CD4-positive, alpha-beta T cell (primary cell): ENCODE results near the gene TCHP. TPM values are rescaled to one million over a fixed set of nuclear protein-coding genes. Genes with fewer than 3 reads are reported as not detected.

Experiments
- ATAC-seq: fragments of 200-7000 bp; cut with Tn5 transposase; one replicate; pipeline ENCODE4 v1.10.0; 2022; ENCODE audit warnings: mild to moderate bottlenecking; ENCODE audit not compliant: poor library complexity
- CTCF ChIA-PET: fragments of 350-600 bp; sonication (Branson Sonifier 250); formaldehyde crosslinking; loops from one replicate; lab custom pipeline; 2021; ENCODE audit warnings: antibody characterized with exemption, inconsistent platforms; lab: Charles Lee
- POLR2A ChIA-PET: fragments of 350-600 bp; sonication (Branson Sonifier 250); formaldehyde crosslinking; loops from one replicate; lab custom pipeline; 2021; ENCODE audit warnings: antibody characterized with exemption, inconsistent platforms; lab: Charles Lee
- DNase-seq, 14 experiments: peaks; one replicate each; pipeline ENCODE4 v3.0.0-alpha.2; 2013 to 2020; ENCODE audit warnings: mixed read lengths in 2 of 14
- H3K27ac ChIP-seq, 2 donors: one replicate each; pipeline versions ENCODE4 v1.5.1 to v1.7.0; 2013; ENCODE audit warnings: low read length in 2 of 2, low read depth in 1 of 2, mild to moderate bottlenecking in 1 of 2
- H3K27me3 ChIP-seq, 2 experiments: 1 replicate in 1 of 2; 2 replicates in 1 of 2; pipeline versions ENCODE4 v1.6.1 to v1.7.0; 2013; ENCODE audit warnings: low read length in 2 of 2, control low read depth in 1 of 2, mild to moderate bottlenecking in 1 of 2, moderate library complexity in 1 of 2; ENCODE audit not compliant: insufficient read depth in 2 of 2, control insufficient read depth in 1 of 2
- H3K36me3 ChIP-seq: one replicate; pipeline ENCODE4 v1.6.1; 2013; ENCODE audit warnings: low read length, control low read depth; ENCODE audit not compliant: insufficient read depth
- H3K4me1 ChIP-seq: one replicate; pipeline ENCODE4 v1.6.1; 2013; ENCODE audit warnings: low read length, control low read depth; ENCODE audit not compliant: insufficient read depth
- H3K4me3 ChIP-seq: one replicate; pipeline ENCODE4 v1.5.1; 2013; ENCODE audit warnings: mild to moderate bottlenecking, low read length, moderate library complexity
- H3K9me3 ChIP-seq, 2 experiments: 1 replicate in 1 of 2; 2 replicates in 1 of 2; pipeline versions ENCODE4 v1.6.1 to v1.7.0; 2013; ENCODE audit warnings: low read length in 2 of 2, mild to moderate bottlenecking in 2 of 2, control low read depth in 1 of 2, moderate library complexity in 1 of 2; ENCODE audit not compliant: control insufficient read depth in 1 of 2, insufficient read depth in 1 of 2
- H3K27ac Mint-ChIP-seq: one replicate; pipeline ENCODE4 v1.8.0; 2020; ENCODE audit warnings: mixed read lengths
- H3K27me3 Mint-ChIP-seq: one replicate; pipeline ENCODE4 v1.8.0; 2021; ENCODE audit warnings: mixed read lengths
- H3K36me3 Mint-ChIP-seq: one replicate; pipeline ENCODE4 v1.8.0; 2021; ENCODE audit warnings: low read depth, mixed read lengths
- H3K4me1 Mint-ChIP-seq: one replicate; pipeline ENCODE4 v1.8.0; 2021; ENCODE audit warnings: low read depth, mixed read lengths
- H3K4me3 Mint-ChIP-seq: one replicate; pipeline ENCODE4 v1.8.0; 2020; ENCODE audit warnings: mild to moderate bottlenecking, mixed read lengths
- H3K9me3 Mint-ChIP-seq: one replicate; pipeline ENCODE4 v1.8.0; 2020; ENCODE audit warnings: mixed read lengths
- CTCF ChIP-seq: fragments of 200-600 bp; IDR thresholded peaks from one replicate; pipeline ENCODE4 v1.8.0; 2022; ENCODE audit warnings: antibody characterized with exemption, mild to moderate bottlenecking
- intact Hi-C, 2 experiments: fragments of 100-400 bp; cut with DNase I in 1 of 2; cut with micrococcal nuclease in 1 of 2; formaldehyde crosslinking; loops; one replicate each; pipeline versions ENCODE4 v1.15.1 to v1.9.0; 2023 to 2025; cut with DNase I, micrococcal nuclease
- total RNA-seq, 174 experiments: library from RNA in 2 of 174; stranded (reverse) in 2 of 174; gene quantifications; one replicate each; pipeline ENCODE4 v1.2.3 and lab custom pipeline; 2021 to 2026

TCHP gene
- total RNA-seq, 2 experiments from 2014 or later, result 13.2 to 13.6 TPM

- H3K27ac ChIP-seq, result no peak overlapping the region
- POLR2A ChIA-PET, result no interaction called here
- CTCF ChIA-PET, result no interaction called here
- H3K36me3 Mint-ChIP-seq, result peaks cover 83% of the 10 kb centered on the region
- TF ChIP-seq CTCF, result no peak
- H3K36me3 ChIP-seq, result peaks cover 62% of the 10 kb centered on the region
- no peaks in the 10 kb centered on the region for H3K27me3 Mint-ChIP-seq
- no peaks in the 10 kb centered on the region for H3K27me3 ChIP-seq
- no peak overlapping the region for H3K27ac Mint-ChIP-seq
- no peak overlapping the region for H3K4me3 ChIP-seq
- ATAC-seq (no peak), DNase-seq (no peak)
- no peaks in the 10 kb centered on the region for H3K9me3 Mint-ChIP-seq
- no peaks in the 10 kb centered on the region for H3K4me1 ChIP-seq
- no peaks in the 10 kb centered on the region for H3K9me3 ChIP-seq
- intact Hi-C loops, result no loop called here
- H3K4me1 Mint-ChIP-seq, result no peaks in the 10 kb centered on the region
- H3K4me3 Mint-ChIP-seq, result no peak overlapping the region
Observed at GRCh38 chr12:109937371-109937770, 37.3 kb downstream of the TCHP start.

GRCh38 chr12:109938947-109939346, 38.9 kb downstream of the TCHP start:
- peaks cover 78% of the 10 kb centered on the region for H3K36me3 Mint-ChIP-seq
- Histone ChIP-seq H3K9me3 (no peaks in the 10 kb centered on the region), H3K4me1 (no peaks in the 10 kb centered on the region), H3K27me3 (no peaks in the 10 kb centered on the region), H3K36me3 (peaks cover 51% of the 10 kb centered on the region), H3K4me3 (no peak overlapping the region), H3K27ac (no peak overlapping the region)
- H3K27ac Mint-ChIP-seq, result no peak overlapping the region
- DNase-seq, result no peak
- no peak overlapping the region for H3K4me3 Mint-ChIP-seq
- CTCF ChIA-PET, result no interaction called here
- TF ChIP-seq CTCF, result no peak
- intact Hi-C loops, result no loop called here
- H3K4me1 Mint-ChIP-seq, result no peaks in the 10 kb centered on the region
- no peaks in the 10 kb centered on the region for H3K9me3 Mint-ChIP-seq
- H3K27me3 Mint-ChIP-seq, result no peaks in the 10 kb centered on the region
- no peak for ATAC-seq
- POLR2A ChIA-PET, result no interaction called here

GRCh38 chr12:109939504-109939903, 39.4 kb downstream of the TCHP start:
- Histone ChIP-seq H3K4me1 (no peaks in the 10 kb centered on the region), H3K4me3 (no peak overlapping the region), H3K9me3 (no peaks in the 10 kb centered on the region), H3K27me3 (no peaks in the 10 kb centered on the region), H3K36me3 (peaks cover 51% of the 10 kb centered on the region), H3K27ac (no peak overlapping the region)
- DNase-seq, result no peak
- H3K27me3 Mint-ChIP-seq, result no peaks in the 10 kb centered on the region
- no peaks in the 10 kb centered on the region for H3K4me1 Mint-ChIP-seq
- no peak overlapping the region for H3K4me3 Mint-ChIP-seq
- peaks cover 74% of the 10 kb centered on the region for H3K36me3 Mint-ChIP-seq
- ChIA-PET CTCF (no interaction called here), POLR2A (no interaction called here)
- no peak overlapping the region for H3K27ac Mint-ChIP-seq
- intact Hi-C loops, result no loop called here
- no peaks in the 10 kb centered on the region for H3K9me3 Mint-ChIP-seq
- no peak for ATAC-seq
- no peak for TF ChIP-seq CTCF
